K562 (cell line): ENCODE data around the gene OGN.

Experiments used
- CREB1 ChIP-seq, 2 experiments: sonication (generic) in 1 of 2; formaldehyde crosslinking in 1 of 2; IDR thresholded peaks; 2 replicates each; pipeline versions ENCODE4 v1.6.1 to v1.8.0; 2012 to 2022; ENCODE audit warnings: inconsistent platforms in 1 of 2, mild to moderate bottlenecking in 1 of 2, missing genetic modification reagents in 1 of 2, moderate library complexity in 1 of 2
- KLF1 ChIP-seq: fragments of 450-650 bp; IDR thresholded peaks from 2 replicates; pipeline ENCODE4 v1.6.1; 2016; ENCODE audit warnings: missing genetic modification characterization, missing compliant biosample characterization
- POLR2AphosphoS5 ChIP-seq: IDR thresholded peaks from 2 replicates; pipeline ENCODE4 v1.6.1; 2011; ENCODE audit warnings: mild to moderate bottlenecking, low read depth, low read length, moderate library complexity; ENCODE audit not compliant: control insufficient read depth, insufficient read depth
- RBBP5 ChIP-seq: fragments of 200-600 bp; sonication (generic); IDR thresholded peaks from 2 replicates; pipeline ENCODE4 v1.6.1; 2012; ENCODE audit warnings: borderline replicate concordance, mild to moderate bottlenecking, low read length, control low read depth, inconsistent platforms; ENCODE audit not compliant: insufficient read depth, poor library complexity, severe bottlenecking
- RHOXF2B ChIP-seq: fragments of 250-450 bp; sonication (Bioruptor Pico); conservative IDR thresholded peaks from 2 replicates; pipeline ENCODE4 v1.5.1; 2021
- ZNF253 ChIP-seq: fragments of 250-450 bp; sonication (Bioruptor Pico); conservative IDR thresholded peaks from 2 replicates; pipeline ENCODE4 v1.6.1; 2021; ENCODE audit warnings: mild to moderate bottlenecking
- ZNF695 ChIP-seq: fragments of 450-650 bp; formaldehyde crosslinking; IDR thresholded peaks from 2 replicates; pipeline ENCODE4 v1.4.0; 2020; ENCODE audit warnings: mild to moderate bottlenecking, moderate library complexity
- TF ChIP-seq, protein P1 (sequence below), 3 experiments: IDR thresholded peaks in 2 of 3; conservative IDR thresholded peaks in 1 of 3; 2 replicates each; pipeline ENCODE4 v1.5.1; 2011 to 2012; ENCODE audit warnings: low read length in 3 of 3, mild to moderate bottlenecking in 3 of 3, control low read depth in 2 of 3, improper control_type of control experiment in 1 of 3, inconsistent platforms in 1 of 3, low read depth in 1 of 3, mixed read lengths in 1 of 3, moderate library complexity in 1 of 3; ENCODE audit not compliant: insufficient read depth in 2 of 3
- TF ChIP-seq, protein P2 (sequence below): sonication (generic); formaldehyde crosslinking; IDR thresholded peaks from 2 replicates; pipeline ENCODE4 v1.8.0; 2022; ENCODE audit warnings: missing genetic modification reagents, mild to moderate bottlenecking, borderline replicate concordance
- TF ChIP-seq, protein P3 (sequence below): fragments of 450-650 bp; IDR thresholded peaks from 2 replicates; pipeline ENCODE4 v1.6.1; 2016; ENCODE audit warnings: mild to moderate bottlenecking, moderate library complexity

DNA sequence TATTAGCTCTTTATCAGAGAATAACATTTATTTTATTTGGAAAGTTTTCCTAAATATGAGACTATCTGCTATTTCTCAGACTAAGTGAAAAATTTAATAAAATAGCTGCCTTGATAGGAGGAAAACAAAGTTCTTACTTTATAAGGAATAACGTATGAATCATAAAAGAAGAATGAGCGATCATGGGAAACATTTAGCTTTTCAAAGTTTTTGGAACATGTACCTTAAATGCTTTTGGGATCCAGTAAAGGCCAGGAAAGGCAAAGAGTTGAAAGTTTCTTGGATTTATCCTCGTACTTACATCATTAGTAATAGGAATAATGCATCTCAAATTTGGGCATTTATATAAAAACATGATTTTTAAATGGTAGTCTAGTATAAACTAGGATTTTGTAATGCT is 19.4 kb downstream of the OGN start:
- no peak for TF ChIP-seq KLF1 (tag)
- TF ChIP-seq, protein P1, sequence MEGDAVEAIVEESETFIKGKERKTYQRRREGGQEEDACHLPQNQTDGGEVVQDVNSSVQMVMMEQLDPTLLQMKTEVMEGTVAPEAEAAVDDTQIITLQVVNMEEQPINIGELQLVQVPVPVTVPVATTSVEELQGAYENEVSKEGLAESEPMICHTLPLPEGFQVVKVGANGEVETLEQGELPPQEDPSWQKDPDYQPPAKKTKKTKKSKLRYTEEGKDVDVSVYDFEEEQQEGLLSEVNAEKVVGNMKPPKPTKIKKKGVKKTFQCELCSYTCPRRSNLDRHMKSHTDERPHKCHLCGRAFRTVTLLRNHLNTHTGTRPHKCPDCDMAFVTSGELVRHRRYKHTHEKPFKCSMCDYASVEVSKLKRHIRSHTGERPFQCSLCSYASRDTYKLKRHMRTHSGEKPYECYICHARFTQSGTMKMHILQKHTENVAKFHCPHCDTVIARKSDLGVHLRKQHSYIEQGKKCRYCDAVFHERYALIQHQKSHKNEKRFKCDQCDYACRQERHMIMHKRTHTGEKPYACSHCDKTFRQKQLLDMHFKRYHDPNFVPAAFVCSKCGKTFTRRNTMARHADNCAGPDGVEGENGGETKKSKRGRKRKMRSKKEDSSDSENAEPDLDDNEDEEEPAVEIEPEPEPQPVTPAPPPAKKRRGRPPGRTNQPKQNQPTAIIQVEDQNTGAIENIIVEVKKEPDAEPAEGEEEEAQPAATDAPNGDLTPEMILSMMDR (IDR thresholded peaks at IDR 0.05 in 2 of 3, conservative IDR thresholded peaks at IDR 0.05 in 1 of 3; ENCODE audit: insufficient read depth in 2 of 3, low read depth in 1 of 3, low read length in 3 of 3), result no peak
- TF ChIP-seq, protein P2, sequence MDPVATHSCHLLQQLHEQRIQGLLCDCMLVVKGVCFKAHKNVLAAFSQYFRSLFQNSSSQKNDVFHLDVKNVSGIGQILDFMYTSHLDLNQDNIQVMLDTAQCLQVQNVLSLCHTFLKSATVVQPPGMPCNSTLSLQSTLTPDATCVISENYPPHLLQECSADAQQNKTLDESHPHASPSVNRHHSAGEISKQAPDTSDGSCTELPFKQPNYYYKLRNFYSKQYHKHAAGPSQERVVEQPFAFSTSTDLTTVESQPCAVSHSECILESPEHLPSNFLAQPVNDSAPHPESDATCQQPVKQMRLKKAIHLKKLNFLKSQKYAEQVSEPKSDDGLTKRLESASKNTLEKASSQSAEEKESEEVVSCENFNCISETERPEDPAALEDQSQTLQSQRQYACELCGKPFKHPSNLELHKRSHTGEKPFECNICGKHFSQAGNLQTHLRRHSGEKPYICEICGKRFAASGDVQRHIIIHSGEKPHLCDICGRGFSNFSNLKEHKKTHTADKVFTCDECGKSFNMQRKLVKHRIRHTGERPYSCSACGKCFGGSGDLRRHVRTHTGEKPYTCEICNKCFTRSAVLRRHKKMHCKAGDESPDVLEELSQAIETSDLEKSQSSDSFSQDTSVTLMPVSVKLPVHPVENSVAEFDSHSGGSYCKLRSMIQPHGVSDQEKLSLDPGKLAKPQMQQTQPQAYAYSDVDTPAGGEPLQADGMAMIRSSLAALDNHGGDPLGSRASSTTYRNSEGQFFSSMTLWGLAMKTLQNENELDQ (CRISPR knock-in tag), result no peak
- TF ChIP-seq ZNF695 (CRISPR knock-in tag), result no peak
- no peak for TF ChIP-seq ZNF253
- TF ChIP-seq, protein P3, sequence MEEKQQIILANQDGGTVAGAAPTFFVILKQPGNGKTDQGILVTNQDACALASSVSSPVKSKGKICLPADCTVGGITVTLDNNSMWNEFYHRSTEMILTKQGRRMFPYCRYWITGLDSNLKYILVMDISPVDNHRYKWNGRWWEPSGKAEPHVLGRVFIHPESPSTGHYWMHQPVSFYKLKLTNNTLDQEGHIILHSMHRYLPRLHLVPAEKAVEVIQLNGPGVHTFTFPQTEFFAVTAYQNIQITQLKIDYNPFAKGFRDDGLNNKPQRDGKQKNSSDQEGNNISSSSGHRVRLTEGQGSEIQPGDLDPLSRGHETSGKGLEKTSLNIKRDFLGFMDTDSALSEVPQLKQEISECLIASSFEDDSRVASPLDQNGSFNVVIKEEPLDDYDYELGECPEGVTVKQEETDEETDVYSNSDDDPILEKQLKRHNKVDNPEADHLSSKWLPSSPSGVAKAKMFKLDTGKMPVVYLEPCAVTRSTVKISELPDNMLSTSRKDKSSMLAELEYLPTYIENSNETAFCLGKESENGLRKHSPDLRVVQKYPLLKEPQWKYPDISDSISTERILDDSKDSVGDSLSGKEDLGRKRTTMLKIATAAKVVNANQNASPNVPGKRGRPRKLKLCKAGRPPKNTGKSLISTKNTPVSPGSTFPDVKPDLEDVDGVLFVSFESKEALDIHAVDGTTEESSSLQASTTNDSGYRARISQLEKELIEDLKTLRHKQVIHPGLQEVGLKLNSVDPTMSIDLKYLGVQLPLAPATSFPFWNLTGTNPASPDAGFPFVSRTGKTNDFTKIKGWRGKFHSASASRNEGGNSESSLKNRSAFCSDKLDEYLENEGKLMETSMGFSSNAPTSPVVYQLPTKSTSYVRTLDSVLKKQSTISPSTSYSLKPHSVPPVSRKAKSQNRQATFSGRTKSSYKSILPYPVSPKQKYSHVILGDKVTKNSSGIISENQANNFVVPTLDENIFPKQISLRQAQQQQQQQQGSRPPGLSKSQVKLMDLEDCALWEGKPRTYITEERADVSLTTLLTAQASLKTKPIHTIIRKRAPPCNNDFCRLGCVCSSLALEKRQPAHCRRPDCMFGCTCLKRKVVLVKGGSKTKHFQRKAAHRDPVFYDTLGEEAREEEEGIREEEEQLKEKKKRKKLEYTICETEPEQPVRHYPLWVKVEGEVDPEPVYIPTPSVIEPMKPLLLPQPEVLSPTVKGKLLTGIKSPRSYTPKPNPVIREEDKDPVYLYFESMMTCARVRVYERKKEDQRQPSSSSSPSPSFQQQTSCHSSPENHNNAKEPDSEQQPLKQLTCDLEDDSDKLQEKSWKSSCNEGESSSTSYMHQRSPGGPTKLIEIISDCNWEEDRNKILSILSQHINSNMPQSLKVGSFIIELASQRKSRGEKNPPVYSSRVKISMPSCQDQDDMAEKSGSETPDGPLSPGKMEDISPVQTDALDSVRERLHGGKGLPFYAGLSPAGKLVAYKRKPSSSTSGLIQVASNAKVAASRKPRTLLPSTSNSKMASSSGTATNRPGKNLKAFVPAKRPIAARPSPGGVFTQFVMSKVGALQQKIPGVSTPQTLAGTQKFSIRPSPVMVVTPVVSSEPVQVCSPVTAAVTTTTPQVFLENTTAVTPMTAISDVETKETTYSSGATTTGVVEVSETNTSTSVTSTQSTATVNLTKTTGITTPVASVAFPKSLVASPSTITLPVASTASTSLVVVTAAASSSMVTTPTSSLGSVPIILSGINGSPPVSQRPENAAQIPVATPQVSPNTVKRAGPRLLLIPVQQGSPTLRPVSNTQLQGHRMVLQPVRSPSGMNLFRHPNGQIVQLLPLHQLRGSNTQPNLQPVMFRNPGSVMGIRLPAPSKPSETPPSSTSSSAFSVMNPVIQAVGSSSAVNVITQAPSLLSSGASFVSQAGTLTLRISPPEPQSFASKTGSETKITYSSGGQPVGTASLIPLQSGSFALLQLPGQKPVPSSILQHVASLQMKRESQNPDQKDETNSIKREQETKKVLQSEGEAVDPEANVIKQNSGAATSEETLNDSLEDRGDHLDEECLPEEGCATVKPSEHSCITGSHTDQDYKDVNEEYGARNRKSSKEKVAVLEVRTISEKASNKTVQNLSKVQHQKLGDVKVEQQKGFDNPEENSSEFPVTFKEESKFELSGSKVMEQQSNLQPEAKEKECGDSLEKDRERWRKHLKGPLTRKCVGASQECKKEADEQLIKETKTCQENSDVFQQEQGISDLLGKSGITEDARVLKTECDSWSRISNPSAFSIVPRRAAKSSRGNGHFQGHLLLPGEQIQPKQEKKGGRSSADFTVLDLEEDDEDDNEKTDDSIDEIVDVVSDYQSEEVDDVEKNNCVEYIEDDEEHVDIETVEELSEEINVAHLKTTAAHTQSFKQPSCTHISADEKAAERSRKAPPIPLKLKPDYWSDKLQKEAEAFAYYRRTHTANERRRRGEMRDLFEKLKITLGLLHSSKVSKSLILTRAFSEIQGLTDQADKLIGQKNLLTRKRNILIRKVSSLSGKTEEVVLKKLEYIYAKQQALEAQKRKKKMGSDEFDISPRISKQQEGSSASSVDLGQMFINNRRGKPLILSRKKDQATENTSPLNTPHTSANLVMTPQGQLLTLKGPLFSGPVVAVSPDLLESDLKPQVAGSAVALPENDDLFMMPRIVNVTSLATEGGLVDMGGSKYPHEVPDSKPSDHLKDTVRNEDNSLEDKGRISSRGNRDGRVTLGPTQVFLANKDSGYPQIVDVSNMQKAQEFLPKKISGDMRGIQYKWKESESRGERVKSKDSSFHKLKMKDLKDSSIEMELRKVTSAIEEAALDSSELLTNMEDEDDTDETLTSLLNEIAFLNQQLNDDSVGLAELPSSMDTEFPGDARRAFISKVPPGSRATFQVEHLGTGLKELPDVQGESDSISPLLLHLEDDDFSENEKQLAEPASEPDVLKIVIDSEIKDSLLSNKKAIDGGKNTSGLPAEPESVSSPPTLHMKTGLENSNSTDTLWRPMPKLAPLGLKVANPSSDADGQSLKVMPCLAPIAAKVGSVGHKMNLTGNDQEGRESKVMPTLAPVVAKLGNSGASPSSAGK, result no peak
- TF ChIP-seq RBBP5, result no peak
- no peak for TF ChIP-seq POLR2AphosphoS5
- no peak for TF ChIP-seq CREB1 (IDR thresholded peaks at IDR 0.05)
- TF ChIP-seq CREB1 (CRISPR knock-in tag; IDR thresholded peaks at IDR 0.05), result no peak
- no peak for TF ChIP-seq RHOXF2B (CRISPR knock-in tag)
